HG03060 (cell line): Measurements from ENCODE around the gene TUNAR.

Experiments used
- ATAC-seq: cut with Tn5 transposase; IDR thresholded peaks from one replicate; pipeline ENCODE4 v1.9.1; 2021; ENCODE audit warnings: low read depth, moderate number of reproducible peaks; ENCODE audit not compliant: unreplicated experiment

Gene TUNAR

DNA sequence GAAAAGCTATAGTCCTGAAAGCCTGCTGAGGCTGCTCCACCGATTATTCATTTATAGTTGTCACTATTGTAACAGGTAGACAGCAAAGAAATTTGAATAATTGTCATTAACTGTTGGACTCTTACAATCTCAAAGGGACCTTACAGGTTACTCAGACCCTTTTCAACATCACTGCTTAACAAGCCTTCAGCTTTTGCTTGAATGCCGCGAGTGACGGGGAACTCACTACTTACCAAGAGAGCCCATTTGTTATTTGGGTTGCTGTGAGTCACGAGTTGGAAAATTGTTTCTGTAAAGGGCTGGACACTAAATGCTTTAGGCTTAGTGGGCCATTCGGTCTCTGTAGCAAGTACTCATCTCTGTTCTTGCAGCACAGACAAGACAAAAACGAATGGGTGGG lies 5.9 kb upstream of the TUNAR start:
- ATAC-seq, result no peak

DNA sequence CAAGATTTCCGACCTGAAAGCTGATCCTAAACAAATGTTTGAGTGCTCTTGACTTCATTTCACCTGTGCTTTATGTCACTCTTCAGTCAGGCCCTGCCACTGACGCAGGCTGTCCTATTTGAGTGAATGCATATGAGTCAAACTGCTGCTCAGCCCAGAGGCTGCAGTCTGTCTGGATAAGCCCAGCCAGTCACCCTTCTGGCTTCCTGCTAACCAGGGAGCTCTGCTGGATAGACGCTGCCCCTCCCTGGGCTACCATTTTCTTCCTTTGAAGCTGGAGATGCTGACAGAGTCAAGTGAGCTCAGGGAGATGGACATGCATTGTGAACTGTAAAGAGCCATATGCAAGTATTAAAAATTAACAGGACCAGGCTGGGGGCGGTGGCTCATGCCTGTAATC lies 5.1 kb upstream of the TUNAR start:
- ATAC-seq, result no peak

DNA sequence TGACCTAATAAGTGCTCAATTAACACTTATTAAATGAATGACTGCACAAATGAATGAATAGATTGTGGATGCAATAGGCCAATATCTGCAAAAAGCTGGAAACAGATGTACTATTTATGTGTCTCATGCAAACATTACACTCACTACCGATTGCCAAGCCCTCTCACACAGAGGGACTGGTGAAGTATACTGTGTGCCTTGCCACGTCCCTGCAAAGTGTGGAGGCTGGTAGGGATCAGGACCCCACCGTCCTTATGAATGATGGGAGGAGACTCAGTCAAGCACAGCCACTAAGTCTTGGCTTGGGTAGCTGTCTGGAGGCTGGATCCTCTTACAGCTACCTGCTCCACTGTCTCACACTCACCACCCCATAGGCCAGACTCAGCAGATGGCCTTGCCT lies 3.9 kb upstream of the TUNAR start:
- ATAC-seq, result no peak

DNA sequence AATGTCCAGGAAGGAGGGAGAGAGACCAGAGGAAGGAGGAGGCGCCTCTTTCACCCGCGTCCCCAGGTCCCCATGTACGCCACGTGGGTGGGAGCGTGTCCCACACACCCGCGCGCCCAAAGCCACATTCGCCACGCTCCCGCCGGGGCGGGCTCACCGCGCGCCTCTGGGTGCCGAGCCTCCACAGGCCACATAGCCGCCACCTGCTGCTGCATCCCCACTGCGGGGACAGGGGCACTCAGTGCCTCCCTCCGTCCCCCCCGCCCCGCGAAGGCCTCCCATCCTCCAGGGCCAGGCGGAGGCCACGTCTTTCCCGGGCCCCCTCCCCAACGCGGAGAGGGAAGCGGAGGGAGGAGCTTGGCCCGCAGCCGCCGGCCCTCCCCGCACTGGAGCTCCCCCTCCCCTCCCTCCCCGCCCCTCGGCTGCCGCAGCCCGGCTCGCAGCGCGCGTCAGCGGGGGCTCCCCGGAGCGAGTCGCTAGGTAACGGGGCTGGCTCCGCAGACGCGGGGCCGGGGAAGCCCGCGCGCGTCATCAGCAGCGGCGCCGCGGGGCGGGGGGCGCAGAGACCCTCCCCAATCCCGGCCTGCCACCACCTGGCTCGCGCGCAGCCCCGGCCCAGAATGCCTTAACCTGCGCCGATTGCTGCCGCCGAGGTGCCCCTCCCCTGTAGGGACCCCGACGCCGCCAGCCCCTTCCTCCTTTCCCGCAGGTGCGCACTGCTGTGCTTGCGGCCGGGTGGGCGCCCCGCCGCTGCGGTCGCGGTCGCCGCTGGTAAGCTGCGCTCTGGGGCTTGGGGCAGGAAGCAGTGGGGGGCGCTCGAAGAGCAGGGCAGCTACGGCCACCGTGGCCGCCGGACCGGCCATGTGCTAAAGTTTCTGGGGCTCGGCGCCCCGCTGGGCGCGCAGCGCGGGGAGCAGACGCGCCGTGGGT lies 536 bp upstream of the TUNAR start:
- no peak for ATAC-seq

DNA sequence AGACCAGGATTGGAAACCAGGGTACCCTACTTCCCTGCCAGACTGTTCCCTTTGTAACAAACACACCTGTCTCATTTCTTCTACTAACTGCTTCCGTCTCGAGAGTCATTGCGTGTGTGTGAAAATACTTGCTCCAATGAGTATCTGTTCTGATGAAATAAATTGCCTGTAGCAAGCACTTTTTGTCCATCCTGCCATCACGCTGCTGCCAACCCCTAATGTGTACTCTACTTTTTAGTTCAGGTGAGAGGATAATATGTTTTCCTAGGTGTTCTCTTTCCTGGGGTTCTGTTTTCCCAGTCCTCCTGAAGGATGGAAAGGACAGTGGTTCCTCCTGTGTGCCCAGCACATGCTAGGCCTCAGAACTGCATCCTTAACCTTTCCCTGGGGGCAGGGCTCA lies 1.0 kb downstream of the TUNAR start:
- no peak for ATAC-seq

DNA sequence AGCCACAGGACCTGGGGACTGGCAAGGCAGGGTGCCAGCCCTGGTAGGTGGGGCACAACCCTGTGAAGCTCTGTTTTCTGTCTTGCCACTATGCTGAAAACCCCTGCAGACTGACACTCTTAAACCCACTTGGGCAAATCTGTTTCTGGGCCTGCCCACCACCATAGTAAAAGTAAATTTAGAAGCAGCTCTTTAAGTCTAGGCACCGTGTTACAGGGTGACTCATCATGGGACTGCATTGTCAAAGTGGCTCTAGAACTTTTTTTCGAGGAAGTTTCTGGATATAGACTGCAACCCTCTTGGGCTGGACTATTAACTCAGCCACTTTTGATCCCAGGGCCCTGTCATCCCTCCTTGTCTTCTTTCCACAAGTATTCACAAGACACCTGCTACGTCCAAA lies 7.7 kb downstream of the TUNAR start:
- no peak for ATAC-seq

DNA sequence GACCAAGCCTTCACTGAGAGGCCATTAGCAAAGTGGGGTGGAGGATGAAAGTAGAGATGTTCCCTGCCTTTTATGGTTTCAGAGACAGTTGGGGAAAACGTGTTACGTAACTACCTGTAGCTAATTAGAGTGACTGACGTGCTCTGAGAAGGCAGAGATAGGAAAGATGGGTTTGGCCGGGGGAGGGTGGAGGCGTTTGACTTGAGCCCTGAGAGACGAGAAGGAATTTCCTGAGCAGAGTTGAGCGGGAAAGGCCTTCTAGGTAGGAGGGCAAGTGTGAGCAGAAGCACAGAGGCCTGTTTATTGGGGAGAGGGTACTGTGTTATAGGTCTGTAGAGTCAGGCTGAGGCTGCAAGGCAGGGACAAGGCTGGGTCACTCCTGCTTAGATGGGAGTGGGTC lies 8.6 kb downstream of the TUNAR start:
- no peak for ATAC-seq

DNA sequence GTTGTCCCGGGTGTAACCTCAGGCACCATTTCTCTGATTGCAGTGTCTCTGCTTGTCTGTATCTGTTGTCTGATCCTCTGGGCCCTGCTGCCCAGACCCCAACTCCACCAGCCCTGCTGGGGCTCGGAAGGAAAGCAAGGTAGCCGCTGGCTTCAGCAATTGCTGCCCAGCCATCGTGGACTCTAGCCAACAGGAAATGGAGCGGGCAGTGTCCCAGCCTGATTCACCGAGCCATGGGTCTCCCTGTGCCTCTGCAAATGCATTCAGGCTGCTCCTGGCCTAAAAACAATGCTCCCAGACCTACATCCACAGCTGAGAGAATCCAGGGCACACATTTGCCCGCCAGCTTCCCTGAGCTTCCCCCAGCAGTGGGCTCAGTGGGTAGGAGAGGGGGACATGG lies 9.2 kb downstream of the TUNAR start:
- no peak for ATAC-seq

DNA sequence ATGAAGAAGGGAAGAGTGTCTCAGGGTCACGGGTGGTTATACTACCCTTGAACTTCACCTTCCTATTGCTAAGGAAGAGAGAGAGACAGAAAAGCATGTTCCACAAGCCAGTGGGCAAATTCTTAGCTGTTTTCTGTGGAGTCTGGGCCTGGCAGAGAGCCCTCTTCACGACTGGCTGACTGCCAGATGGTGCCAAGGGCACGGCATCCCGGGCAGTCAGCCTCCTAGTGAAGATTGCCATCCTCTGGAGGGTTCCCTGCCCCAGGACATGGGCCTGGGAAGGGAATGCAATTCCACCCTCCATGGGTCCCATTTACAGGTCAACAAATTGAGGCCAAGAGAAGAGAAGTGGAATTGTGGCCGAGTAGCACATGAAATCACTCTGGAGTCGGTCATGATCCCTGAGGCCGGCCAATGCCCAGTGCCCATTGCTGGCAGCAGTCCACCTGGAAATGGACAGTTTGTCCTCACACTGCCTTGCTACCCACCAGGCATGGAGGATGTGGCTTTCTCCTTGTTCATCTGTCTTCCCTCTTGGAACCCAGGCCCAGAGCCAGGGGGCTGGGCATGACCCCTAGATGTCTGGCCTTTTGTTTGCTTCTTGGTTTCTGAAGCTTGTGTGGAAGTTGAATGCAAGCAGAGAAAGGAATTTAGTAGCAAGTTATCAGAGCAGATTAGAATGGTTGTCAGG lies 9.9 kb downstream of the TUNAR start:
- ATAC-seq, result no peak

DNA sequence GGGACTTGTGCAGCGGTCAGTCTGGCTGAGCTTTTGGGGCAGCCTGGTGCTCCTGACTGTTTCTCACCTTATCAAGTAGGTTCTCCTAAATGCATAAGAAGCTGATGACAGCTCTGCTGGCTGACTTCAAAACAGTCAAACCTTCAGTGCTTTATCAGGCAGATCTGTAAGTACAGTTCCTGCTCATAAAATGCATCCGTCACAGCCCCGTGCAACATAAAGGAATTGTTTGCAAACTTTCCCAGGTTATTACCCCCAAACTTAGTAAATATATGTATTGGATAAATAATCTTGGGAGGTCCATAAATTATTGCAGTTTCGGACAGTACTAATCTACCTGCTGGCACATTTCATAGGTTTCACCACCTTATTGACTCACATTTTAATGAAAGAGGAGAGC lies 10.7 kb downstream of the TUNAR start:
- ATAC-seq, result no peak

DNA sequence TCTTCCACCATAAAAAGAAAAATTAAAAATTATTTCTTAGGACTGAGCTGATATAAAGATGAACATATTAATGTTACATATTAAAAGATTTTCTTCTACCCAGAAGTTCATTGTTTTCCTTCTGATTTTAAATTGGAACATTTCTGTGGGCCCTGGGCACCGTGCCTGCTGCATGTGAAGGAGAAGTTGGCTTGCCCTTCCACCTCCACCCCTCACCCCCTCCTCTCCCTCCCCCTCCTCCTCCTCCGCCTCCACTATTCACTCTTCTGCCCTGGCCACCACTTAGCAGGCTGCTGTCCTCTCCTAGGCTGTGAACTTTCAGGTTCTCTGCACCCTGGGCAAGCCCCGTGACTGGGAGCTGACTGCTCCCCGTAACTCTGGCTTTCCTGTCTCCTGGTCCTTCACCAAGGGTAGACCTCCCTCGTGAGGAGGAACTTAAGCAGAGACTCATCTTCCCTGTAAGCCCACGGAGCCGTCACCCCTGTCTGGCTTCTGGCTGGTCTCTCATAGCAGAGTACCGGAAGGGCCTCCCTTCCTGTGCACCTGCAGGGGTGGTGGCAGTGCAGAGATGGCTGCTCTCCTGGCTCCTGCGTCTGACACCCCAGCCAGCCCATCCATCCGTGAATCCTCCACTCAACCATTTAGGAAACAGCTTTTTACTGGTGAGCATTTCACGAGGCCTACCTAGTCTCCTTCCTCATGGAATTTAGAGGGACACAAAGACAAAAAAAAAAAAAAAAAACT lies 12.8 kb downstream of the TUNAR start:
- ATAC-seq, result no peak

DNA sequence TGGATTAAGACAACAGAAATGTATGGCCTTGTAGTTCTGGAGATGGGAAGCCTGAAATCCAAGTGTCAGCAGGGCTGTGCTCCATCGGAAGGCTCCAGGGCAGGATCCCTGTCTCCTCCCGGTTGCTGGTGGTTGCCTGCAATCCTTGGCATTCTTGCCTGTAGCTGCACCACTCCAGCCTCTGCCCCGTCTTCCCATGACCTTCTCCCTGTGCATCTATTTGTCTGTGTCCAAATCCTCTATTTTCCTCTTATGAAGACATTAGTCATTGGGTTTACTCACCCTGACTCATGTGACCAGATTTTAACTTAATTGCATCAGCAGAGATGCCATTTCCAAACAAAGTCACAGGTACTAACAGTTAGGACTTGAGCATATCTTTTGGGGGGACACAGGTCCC lies 15.1 kb downstream of the TUNAR start:
- no peak for ATAC-seq

DNA sequence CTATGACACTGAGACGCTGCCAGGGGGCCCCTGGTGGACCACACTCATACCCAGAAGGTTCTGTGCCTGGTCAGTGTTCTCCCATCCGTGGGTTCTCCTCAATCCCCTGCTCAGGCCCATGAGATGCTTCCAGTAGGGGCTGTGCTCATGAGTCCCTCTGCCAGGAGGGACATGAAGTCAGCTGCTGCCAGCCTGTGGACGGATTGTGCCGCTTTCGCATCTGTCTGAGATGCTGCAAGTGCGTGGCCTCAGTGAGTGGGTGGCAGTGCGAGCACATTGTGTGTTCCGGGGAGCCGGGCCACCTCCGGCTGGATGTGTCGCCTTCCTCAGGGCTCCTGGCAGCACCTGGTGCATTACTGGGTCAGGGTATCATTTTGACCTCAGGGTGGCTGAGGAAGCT lies 15.5 kb downstream of the TUNAR start:
- ATAC-seq, result no peak

DNA sequence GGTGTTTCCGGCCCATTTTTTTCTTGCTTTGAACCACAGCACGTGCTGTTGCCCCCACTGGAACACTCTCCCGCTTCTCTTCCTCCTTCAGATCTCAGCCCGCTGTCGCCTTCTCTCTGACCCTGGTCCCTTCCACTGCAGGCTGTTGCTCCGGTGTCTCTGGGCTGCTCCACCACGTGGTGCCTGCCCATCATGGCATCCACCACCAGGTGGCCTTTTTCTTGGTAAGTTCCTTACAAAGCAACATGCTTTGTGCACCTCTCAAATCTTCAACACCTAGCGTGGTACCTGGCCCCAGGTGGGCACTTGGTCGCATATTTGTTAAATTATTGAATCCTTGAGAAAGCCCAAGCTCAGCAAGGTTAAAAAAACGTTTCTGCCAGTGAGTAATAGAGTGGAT lies 19.1 kb downstream of the TUNAR start:
- ATAC-seq, result no peak

DNA sequence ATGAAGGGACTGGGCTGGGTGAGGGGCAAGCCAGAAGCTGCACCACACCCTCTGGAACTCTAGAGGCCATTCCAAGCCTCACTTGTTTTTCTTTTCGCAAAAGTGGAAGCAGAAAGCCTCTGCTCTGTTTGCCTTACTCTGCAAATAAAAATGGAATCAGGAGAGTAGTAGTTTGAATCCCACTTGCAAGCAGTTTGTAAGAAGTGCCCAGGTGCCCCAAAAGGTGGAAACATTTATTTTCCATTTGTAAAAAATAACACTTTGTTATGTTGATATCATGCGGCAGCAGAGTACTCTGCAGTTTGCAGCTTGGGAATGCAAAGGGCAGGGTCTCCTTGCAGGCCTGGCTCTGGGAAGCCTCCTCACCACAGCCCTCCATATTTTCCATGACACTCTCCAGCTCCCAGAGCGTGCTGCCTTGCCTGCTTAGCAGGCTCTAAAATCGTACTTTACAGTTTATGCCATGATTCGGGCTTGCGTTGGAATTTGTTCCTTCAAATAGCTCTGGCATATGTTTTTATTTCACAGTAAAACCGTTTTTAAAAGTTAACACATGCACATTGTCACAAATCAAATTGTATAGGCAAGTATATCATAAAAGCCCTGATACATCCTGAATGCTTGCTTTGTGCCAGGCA lies 20.0 kb downstream of the TUNAR start:
- no peak for ATAC-seq

DNA sequence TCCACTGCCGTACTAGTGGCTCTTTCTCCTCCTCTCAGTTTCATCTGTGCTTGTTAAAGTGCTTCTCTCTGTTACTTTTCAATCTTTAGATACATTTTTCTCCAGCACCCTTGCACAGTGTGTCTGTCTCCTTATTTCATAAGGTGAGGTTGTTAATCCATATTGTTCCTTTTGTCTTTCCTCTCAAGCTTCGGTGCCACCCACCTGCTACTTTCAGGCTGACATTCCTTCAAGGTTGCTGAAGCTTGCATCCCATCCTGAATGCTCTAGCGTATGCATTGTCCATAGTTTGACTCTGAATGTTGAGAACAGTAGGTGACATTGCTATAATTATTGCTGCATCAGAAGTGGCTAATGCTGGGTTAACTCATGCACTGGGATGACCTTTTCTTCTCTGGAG lies 20.6 kb downstream of the TUNAR start:
- ATAC-seq, result no peak

DNA sequence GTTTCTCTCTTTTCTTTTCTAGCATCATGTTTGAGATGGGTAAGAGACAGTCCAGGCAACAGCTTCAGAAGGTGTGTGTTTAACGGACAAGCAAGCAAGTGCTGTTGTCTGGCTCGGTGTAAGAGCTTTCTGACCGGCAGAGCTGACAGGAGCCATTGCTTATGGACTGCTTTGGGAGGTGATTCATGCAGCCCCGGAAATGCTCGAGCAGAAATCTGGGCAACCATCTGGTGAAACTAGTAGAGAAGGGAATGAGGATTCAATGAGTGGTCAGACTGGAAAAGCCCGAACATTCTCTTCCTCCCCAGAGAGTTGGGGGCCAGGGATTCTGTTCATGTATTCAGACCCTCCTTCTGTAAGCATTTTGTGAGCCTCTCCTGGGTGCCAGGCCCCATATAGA lies 24.4 kb downstream of the TUNAR start:
- no peak for ATAC-seq

DNA sequence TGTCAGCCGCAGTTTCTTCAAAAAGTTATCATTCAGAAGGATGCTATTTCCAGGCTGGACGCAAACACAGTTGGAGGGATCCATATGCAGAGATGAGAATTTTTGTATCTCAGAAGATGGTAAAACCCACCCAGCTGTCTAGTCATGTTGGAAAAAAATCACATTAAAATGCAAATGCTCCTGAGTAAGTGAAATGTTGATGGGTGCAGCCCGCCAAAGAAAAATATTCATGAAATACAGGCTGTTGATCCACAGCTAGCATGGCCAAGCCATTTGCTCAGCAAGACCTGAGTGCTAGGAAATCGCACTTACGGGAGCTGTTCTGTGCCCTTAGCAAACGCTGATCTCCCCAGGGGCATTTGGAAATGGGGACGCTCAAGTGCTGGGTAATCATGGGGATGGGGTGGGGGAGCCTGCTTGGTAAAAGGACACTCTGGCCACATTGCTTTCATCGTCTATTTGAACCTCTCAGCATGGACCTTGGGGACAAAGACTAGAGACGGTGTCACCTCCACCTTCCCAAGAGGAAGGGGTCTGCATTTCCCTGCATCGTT lies 25.7 kb downstream of the TUNAR start:
- no peak for ATAC-seq

DNA sequence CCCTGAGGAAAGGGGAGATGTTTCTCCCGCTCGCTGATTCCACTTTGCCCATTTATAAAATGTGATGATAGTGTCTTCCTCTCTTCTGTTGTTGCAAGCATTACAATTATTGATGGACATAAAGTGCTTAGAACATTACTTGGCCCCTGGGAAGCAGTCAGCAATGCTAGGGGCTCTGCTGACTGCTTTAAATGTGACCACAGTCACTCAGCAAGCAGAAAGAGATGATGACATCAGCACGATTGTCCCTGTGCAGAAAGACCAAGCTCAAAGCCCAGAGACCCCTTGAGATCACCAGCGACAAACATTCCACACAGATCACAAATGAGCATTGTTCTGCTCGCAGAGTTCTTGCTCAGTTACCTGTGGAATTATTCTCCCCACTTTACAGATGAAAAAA lies 26.5 kb downstream of the TUNAR start:
- no peak for ATAC-seq

DNA sequence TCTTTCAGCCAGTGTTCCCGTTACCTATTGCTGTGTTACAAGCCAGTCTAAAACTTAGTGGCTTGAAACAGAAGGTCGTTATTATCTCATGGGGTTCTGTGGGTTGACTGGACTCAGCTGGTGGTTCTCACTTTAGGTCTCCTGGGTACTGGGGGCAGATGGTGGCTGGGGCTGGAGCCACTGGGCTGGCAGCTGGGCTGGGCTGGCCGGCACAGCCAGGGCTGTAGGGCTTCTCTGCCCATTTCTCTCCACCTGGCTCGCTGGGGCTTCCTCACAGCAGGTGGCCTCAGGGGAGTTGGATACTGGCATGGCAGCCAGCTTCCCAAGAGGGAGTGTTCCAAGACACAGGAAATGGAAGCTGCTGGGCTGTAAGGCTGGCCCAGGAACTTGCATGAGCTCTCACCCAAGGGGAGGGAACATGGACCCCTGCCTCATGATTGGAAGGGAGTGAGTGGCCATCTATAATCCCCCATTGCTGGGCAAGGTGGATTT lies 27.0 kb downstream of the TUNAR start:
- ATAC-seq, result no peak
